Immature natural killer cell (primary cell): Measurements from ENCODE around the gene TRPC3. TPM values are rescaled to one million over a fixed set of nuclear protein-coding genes. Genes with fewer than 3 reads are reported as not detected.
"Not testable (repeated sequence)": the region's sequence is repeated elsewhere in the genome, so short reads cannot be mapped to it uniquely, and the experiment has no call there.

Source experiments
- DNase-seq, 3 donors: peaks; one replicate each; pipeline ENCODE4 v3.0.0; 2022; ENCODE audit warnings: mixed read lengths in 1 of 3
- H3K27ac Mint-ChIP-seq, 6 donors: one replicate each; pipeline ENCODE4 v1.8.0; 2020; ENCODE audit warnings: mixed read lengths in 6 of 6, mild to moderate bottlenecking in 5 of 6, inconsistent platforms in 4 of 6, moderate library complexity in 3 of 6
- H3K27me3 Mint-ChIP-seq, 3 donors: one replicate each; pipeline ENCODE4 v1.8.0; 2020 to 2021; ENCODE audit warnings: low read depth in 3 of 3, mild to moderate bottlenecking in 3 of 3, mixed read lengths in 3 of 3, moderate library complexity in 3 of 3, inconsistent platforms in 1 of 3
- H3K36me3 Mint-ChIP-seq, 3 donors: one replicate each; pipeline ENCODE4 v1.8.0; 2020; ENCODE audit warnings: mixed read lengths in 3 of 3, inconsistent platforms in 2 of 3, mild to moderate bottlenecking in 2 of 3
- H3K4me1 Mint-ChIP-seq, 2 donors: one replicate each; pipeline ENCODE4 v1.8.0; 2020; ENCODE audit warnings: inconsistent platforms in 2 of 2, mild to moderate bottlenecking in 2 of 2, mixed read lengths in 2 of 2, moderate library complexity in 1 of 2
- H3K4me3 Mint-ChIP-seq, 5 donors: one replicate each; pipeline ENCODE4 v1.8.0; 2020; ENCODE audit warnings: mild to moderate bottlenecking in 5 of 5, mixed read lengths in 5 of 5, inconsistent platforms in 3 of 5, moderate library complexity in 3 of 5
- H3K9me3 Mint-ChIP-seq, 6 donors: one replicate each; pipeline ENCODE4 v1.8.0; 2020; ENCODE audit warnings: mild to moderate bottlenecking in 6 of 6, mixed read lengths in 6 of 6, inconsistent platforms in 4 of 6, moderate library complexity in 3 of 6
- polyA plus RNA-seq, 3 donors: library from polyadenylated mRNA; unstranded; fragments of 300-500 nt; fragmentation: Illumina TruSeq; gene quantifications; one replicate each; pipeline ENCODE4 v1.2.3, GENCODE V29; 2021

TRPC3 gene
- polyA plus RNA-seq, 3 donors from 2014 or later: 0.08 to 0.15 TPM; not detected in 1

GRCh38 chr4:121936101-121936500 is 15.8 kb downstream of the TRPC3 start:
- H3K27ac Mint-ChIP-seq: no peak overlapping the region
- H3K4me3 Mint-ChIP-seq: no peak overlapping the region
- no peak for DNase-seq
- peaks cover 0 to 4% (median 0%) of the 10 kb centered on the region in 3 donors for H3K36me3 Mint-ChIP-seq
- H3K9me3 Mint-ChIP-seq: no peaks in the 10 kb centered on the region
- H3K4me1 Mint-ChIP-seq: peaks cover 15 to 17% of the 10 kb centered on the region in 2 donors
- H3K27me3 Mint-ChIP-seq: peaks cover 2 to 13% (median 12%) of the 10 kb centered on the region in 3 donors

GRCh38 chr4:121934635-121935034 is 17.2 kb downstream of the TRPC3 start:
- H3K9me3 Mint-ChIP-seq: no peaks in the 10 kb centered on the region
- peaks cover 15 to 17% of the 10 kb centered on the region in 2 donors for H3K4me1 Mint-ChIP-seq
- H3K4me3 Mint-ChIP-seq: no peak overlapping the region
- peaks cover 3 to 18% (median 11%) of the 10 kb centered on the region in 3 donors for H3K27me3 Mint-ChIP-seq
- H3K36me3 Mint-ChIP-seq: peaks cover 0 to 4% (median 0%) of the 10 kb centered on the region in 3 donors
- no peak for DNase-seq
- H3K27ac Mint-ChIP-seq: no peak overlapping the region

GRCh38 chr4:121932212-121932974 is 19.5 kb downstream of the TRPC3 start:
- no peak overlapping the region for H3K4me3 Mint-ChIP-seq
- no peaks in the 10 kb centered on the region for H3K4me1 Mint-ChIP-seq
- peaks cover 3 to 14% (median 11%) of the 10 kb centered on the region in 3 donors for H3K27me3 Mint-ChIP-seq
- H3K9me3 Mint-ChIP-seq: no peaks in the 10 kb centered on the region
- no peak overlapping the region for H3K27ac Mint-ChIP-seq
- no peak for DNase-seq
- H3K36me3 Mint-ChIP-seq: peaks cover 0 to 4% (median 0%) of the 10 kb centered on the region in 3 donors

- Mint-ChIP-seq H3K27me3 (peaks cover 3 to 16% (median 15%) of the 10 kb centered on the region in 3 donors), H3K36me3 (peaks cover 0 to 7% (median 0%) of the 10 kb centered on the region in 3 donors), H3K9me3 (no peaks in the 10 kb centered on the region), H3K4me1 (no peaks in the 10 kb centered on the region), H3K4me3 (no peak overlapping the region), H3K27ac (no peak overlapping the region)
- DNase-seq: no peak
Observed at GRCh38 chr4:121930304-121930703, 21.6 kb downstream of the TRPC3 start.

- H3K4me1 Mint-ChIP-seq: no peaks in the 10 kb centered on the region
- no peak overlapping the region for H3K4me3 Mint-ChIP-seq
- no peaks in the 10 kb centered on the region for H3K9me3 Mint-ChIP-seq
- peaks cover 3 to 18% (median 12%) of the 10 kb centered on the region in 3 donors for H3K27me3 Mint-ChIP-seq
- H3K27ac Mint-ChIP-seq: no peak overlapping the region
- peaks cover 0 to 7% (median 0%) of the 10 kb centered on the region in 3 donors for H3K36me3 Mint-ChIP-seq
- no peak for DNase-seq
Observed at GRCh38 chr4:121927948-121928347, 23.9 kb downstream of the TRPC3 start.

- H3K36me3 Mint-ChIP-seq, H3K4me3 Mint-ChIP-seq, H3K9me3 Mint-ChIP-seq, DNase-seq, H3K4me1 Mint-ChIP-seq, H3K27ac Mint-ChIP-seq: not testable (repeated sequence)
- H3K27me3 Mint-ChIP-seq: peaks cover 3 to 12% (median 7%) of the 10 kb centered on the region in 3 donors
Observed at GRCh38 chr4:121926490-121926889, 25.4 kb downstream of the TRPC3 start.

- DNase-seq: no peak
- no peak overlapping the region for H3K4me3 Mint-ChIP-seq
- H3K36me3 Mint-ChIP-seq: peaks cover 0 to 3% (median 0%) of the 10 kb centered on the region in 3 donors
- H3K27ac Mint-ChIP-seq: no peak overlapping the region
- H3K9me3 Mint-ChIP-seq: no peaks in the 10 kb centered on the region
- H3K27me3 Mint-ChIP-seq: peaks cover 2 to 7% (median 5%) of the 10 kb centered on the region in 3 donors
- H3K4me1 Mint-ChIP-seq: no peaks in the 10 kb centered on the region
Observed at GRCh38 chr4:121923306-121923705, 28.6 kb downstream of the TRPC3 start.

GRCh38 chr4:121913667-121914066 is 38.2 kb downstream of the TRPC3 start:
- H3K4me1 Mint-ChIP-seq: peaks cover 7 to 14% of the 10 kb centered on the region in 2 donors
- no peak overlapping the region for H3K27ac Mint-ChIP-seq
- H3K36me3 Mint-ChIP-seq: no peaks in the 10 kb centered on the region
- H3K9me3 Mint-ChIP-seq: no peaks in the 10 kb centered on the region
- DNase-seq: no peak
- no peak overlapping the region for H3K4me3 Mint-ChIP-seq
- peaks cover 0 to 2% (median 2%) of the 10 kb centered on the region in 3 donors for H3K27me3 Mint-ChIP-seq

- no peak for DNase-seq
- H3K27ac Mint-ChIP-seq: no peak overlapping the region
- H3K9me3 Mint-ChIP-seq: no peaks in the 10 kb centered on the region
- H3K4me3 Mint-ChIP-seq: no peak overlapping the region
- no peaks in the 10 kb centered on the region for H3K4me1 Mint-ChIP-seq
- H3K27me3 Mint-ChIP-seq: peaks cover 2 to 4% (median 3%) of the 10 kb centered on the region in 3 donors
- H3K36me3 Mint-ChIP-seq: no peaks in the 10 kb centered on the region
Observed at GRCh38 chr4:121908346-121908745, 43.5 kb downstream of the TRPC3 start.

- no peaks in the 10 kb centered on the region for H3K9me3 Mint-ChIP-seq
- no peaks in the 10 kb centered on the region for H3K4me1 Mint-ChIP-seq
- DNase-seq: peak; percentile 28 to 58 (median 40)
- peaks cover 2 to 6% (median 5%) of the 10 kb centered on the region in 3 donors for H3K27me3 Mint-ChIP-seq
- no peaks in the 10 kb centered on the region for H3K36me3 Mint-ChIP-seq
- no peak overlapping the region for H3K4me3 Mint-ChIP-seq
- no peak overlapping the region for H3K27ac Mint-ChIP-seq
Observed at GRCh38 chr4:121900132-121900983, 51.5 kb downstream of the TRPC3 start.

GRCh38 chr4:121898150-121898549 is 53.7 kb downstream of the TRPC3 start:
- no peak for DNase-seq
- H3K9me3 Mint-ChIP-seq: no peaks in the 10 kb centered on the region
- H3K4me1 Mint-ChIP-seq: no peaks in the 10 kb centered on the region
- peak overlapping the region in 1 of 6 donors; percentile 11 for H3K27ac Mint-ChIP-seq
- no peaks in the 10 kb centered on the region for H3K36me3 Mint-ChIP-seq
- H3K27me3 Mint-ChIP-seq: peaks cover 4 to 5% (median 5%) of the 10 kb centered on the region in 3 donors
- no peak overlapping the region for H3K4me3 Mint-ChIP-seq

GRCh38 chr4:121888134-121888533 is 63.7 kb downstream of the TRPC3 start:
- no peaks in the 10 kb centered on the region for H3K9me3 Mint-ChIP-seq
- H3K27me3 Mint-ChIP-seq: peaks cover 0 to 14% (median 11%) of the 10 kb centered on the region in 3 donors
- H3K4me3 Mint-ChIP-seq: no peak overlapping the region
- no peaks in the 10 kb centered on the region for H3K4me1 Mint-ChIP-seq
- H3K27ac Mint-ChIP-seq: no peak overlapping the region
- peaks cover 0 to 4% (median 0%) of the 10 kb centered on the region in 3 donors for H3K36me3 Mint-ChIP-seq
- no peak for DNase-seq

- no peaks in the 10 kb centered on the region for H3K4me1 Mint-ChIP-seq
- no peaks in the 10 kb centered on the region for H3K9me3 Mint-ChIP-seq
- no peak overlapping the region for H3K4me3 Mint-ChIP-seq
- peaks cover 0 to 10% (median 0%) of the 10 kb centered on the region in 3 donors for H3K36me3 Mint-ChIP-seq
- peaks cover 5 to 15% (median 11%) of the 10 kb centered on the region in 3 donors for H3K27me3 Mint-ChIP-seq
- H3K27ac Mint-ChIP-seq: no peak overlapping the region
- no peak for DNase-seq
Observed at GRCh38 chr4:121885115-121885514, 66.7 kb downstream of the TRPC3 start.

GRCh38 chr4:121881158-121881557 is 70.7 kb downstream of the TRPC3 start:
- no peaks in the 10 kb centered on the region for H3K4me1 Mint-ChIP-seq
- no peak overlapping the region for H3K4me3 Mint-ChIP-seq
- H3K9me3 Mint-ChIP-seq: no peaks in the 10 kb centered on the region
- peaks cover 5 to 12% (median 7%) of the 10 kb centered on the region in 3 donors for H3K27me3 Mint-ChIP-seq
- no peak for DNase-seq
- H3K36me3 Mint-ChIP-seq: peaks cover 0 to 6% (median 0%) of the 10 kb centered on the region in 3 donors
- H3K27ac Mint-ChIP-seq: no peak overlapping the region
